Transverse colon (tissue), 4 donors: ENCODE results near the gene RAB1A. TPM values are rescaled to one million over a fixed set of nuclear protein-coding genes. Genes with fewer than 3 reads are reported as not detected.

ENCODE experiments used
- DNase-seq: peaks from one replicate; pipeline ENCODE4 v3.0.0-alpha.2; 2019
- H3K27ac ChIP-seq, 4 donors: fragments of 200-600 bp; sonication (generic); 2 replicates each; pipeline ENCODE4 v1.5.1; 2016 to 2018; ENCODE audit warnings: inconsistent platforms in 4 of 4
- H3K27me3 ChIP-seq: fragments of 200-600 bp; sonication (generic); 2 replicates; pipeline ENCODE4 v1.5.1; 2017; ENCODE audit warnings: inconsistent platforms
- H3K36me3 ChIP-seq, 4 donors: fragments of 200-600 bp; sonication (generic); 2 replicates each; pipeline ENCODE4 v1.5.1; 2017 to 2019; ENCODE audit warnings: inconsistent platforms in 4 of 4
- H3K4me1 ChIP-seq, 4 donors: fragments of 200-600 bp; sonication (generic); 2 replicates each; pipeline ENCODE4 v1.5.1; 2017 to 2020; ENCODE audit warnings: inconsistent platforms in 4 of 4
- H3K4me3 ChIP-seq, 4 donors: fragments of 200-600 bp; sonication (generic); 1 replicate in 1 of 4; 2 replicates in 3 of 4; pipeline versions ENCODE4 v1.5.1 to v1.6.1; 2017 to 2019; ENCODE audit warnings: inconsistent platforms in 4 of 4
- H3K9me3 ChIP-seq, 2 donors: fragments of 200-600 bp; sonication (generic); 2 replicates each; pipeline ENCODE4 v1.5.1; 2017 to 2019; ENCODE audit warnings: inconsistent platforms in 2 of 2
- EP300 ChIP-seq: sonication (generic); formaldehyde crosslinking; IDR thresholded peaks from one replicate; pipeline ENCODE4 v1.6.1; 2017; ENCODE audit warnings: antibody characterized with exemption, low read depth
- POLR2A ChIP-seq: fragments of 450-650 bp; IDR thresholded peaks from one replicate; pipeline ENCODE4 v1.6.1; 2016; ENCODE audit warnings: antibody characterized with exemption, mild to moderate bottlenecking, moderate library complexity
- POLR2AphosphoS5 ChIP-seq, 3 donors: sonication (generic); formaldehyde crosslinking; IDR thresholded peaks; one replicate each; pipeline ENCODE4 v1.6.1; 2016; ENCODE audit warnings: antibody characterized with exemption in 3 of 3
- WGBS, 2 donors: methylation state at CpG; one replicate each; pipeline ENCODE4 v1.1.5; 2018; ENCODE audit warnings: low coverage in 1 of 2; 5-methylcytosine and 5-hydroxymethylcytosine counted together
- in situ Hi-C, 4 donors: fragments of 200-750 bp; cut with MboI; loops; one replicate each; pipeline versions ENCODE4 v1.15.0 to v1.15.1; 2017; ENCODE audit warnings: low sequenced_read_pairs in 3 of 4, low pct_ligation_motif_present in 1 of 4, low pct_unique_long_range_greater_than_20kb in 1 of 4
- intact Hi-C: fragments of 100-400 bp; cut with DNase I; formaldehyde crosslinking; loops from one replicate; pipeline ENCODE4 v1.15.1; 2023; ENCODE audit warnings: low total_unique reads
- total RNA-seq, 4 donors: library from RNA; depleted of rRNA; stranded (reverse); fragments of >200 nt; gene quantifications; one replicate each; pipeline ENCODE4 v1.1.0, GENCODE V29; 2016
- TF ChIP-seq, protein P1 (sequence below), 5 experiments: fragments of 200-600 bp in 3 of 5; fragments of 450-650 bp in 2 of 5; sonication (generic) in 3 of 5; IDR thresholded peaks; 1 replicate in 2 of 5; 2 replicates in 3 of 5; pipeline ENCODE4 v1.5.1; 2016 to 2017; ENCODE audit warnings: antibody characterized with exemption in 5 of 5, inconsistent platforms in 3 of 5, mild to moderate bottlenecking in 2 of 5, moderate library complexity in 1 of 5

RAB1A gene
- total RNA-seq, 4 donors from 2014 or later, result 16.9 to 98.3 (median 55.0) TPM

DNA sequence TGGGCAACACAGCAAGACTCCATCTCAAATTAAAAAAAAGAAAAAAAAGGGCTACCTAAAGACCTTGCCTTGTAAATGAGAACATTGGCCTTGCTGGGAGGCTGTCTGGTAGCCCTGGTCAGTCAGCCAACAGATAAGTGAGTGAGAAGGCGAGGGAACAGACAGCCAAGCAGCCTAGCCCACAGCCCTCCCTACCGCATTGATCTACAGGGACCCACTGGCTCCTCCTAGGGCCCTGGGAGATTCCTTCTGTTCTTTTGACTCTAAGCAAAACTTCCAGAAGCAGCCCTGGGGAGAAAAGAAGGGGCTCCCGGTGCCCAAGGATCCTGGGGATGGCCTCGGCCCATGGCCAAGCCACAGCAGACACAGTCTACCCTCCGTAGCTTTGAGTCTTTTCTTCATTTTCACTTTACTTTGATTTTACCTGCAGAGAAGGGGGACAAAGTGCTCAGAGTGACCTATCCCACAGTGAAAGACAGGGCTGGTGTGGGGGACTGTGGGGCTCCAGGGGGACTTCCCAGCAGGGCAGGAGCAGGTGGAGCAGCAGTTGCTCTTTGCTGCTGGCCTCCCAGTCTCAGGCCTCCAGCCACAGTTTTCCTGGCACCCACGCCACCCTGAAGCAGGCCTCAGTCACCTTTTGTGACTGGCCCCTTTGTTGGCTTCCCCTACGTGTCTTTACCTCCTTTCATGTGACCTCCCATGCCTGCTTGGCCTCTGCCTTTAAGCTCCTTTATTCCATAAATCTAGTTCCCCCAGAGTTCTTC, 68.6 kb downstream of the RAB1A start:
- no peak for DNase-seq
- Histone ChIP-seq H3K4me1 (peaks cover 16 to 83% (median 45%) of the 10 kb centered on the region in 4 donors), H3K4me3 (no peak overlapping the region), H3K27ac (no peak overlapping the region), H3K36me3 (no peaks in the 10 kb centered on the region), H3K9me3 (no peaks in the 10 kb centered on the region), H3K27me3 (no peaks in the 10 kb centered on the region)
- WGBS, 2 donors, result 79 to 81% methylated on average over 2 to 7 of the region's 7 CpGs
- intact Hi-C loops, result no loop called here
- in situ Hi-C loops, result loop anchor here in 3 of 4 donors (10.0 to 25.0 kb wide), 3 partner anchors 123 to 501 kb away; no protein-coding TSS in a partner anchor
- TF ChIP-seq POLR2AphosphoS5 (IDR thresholded peaks at IDR 0.05) (no peak), POLR2A (no peak), EP300 (no peak)
- TF ChIP-seq, protein P1, sequence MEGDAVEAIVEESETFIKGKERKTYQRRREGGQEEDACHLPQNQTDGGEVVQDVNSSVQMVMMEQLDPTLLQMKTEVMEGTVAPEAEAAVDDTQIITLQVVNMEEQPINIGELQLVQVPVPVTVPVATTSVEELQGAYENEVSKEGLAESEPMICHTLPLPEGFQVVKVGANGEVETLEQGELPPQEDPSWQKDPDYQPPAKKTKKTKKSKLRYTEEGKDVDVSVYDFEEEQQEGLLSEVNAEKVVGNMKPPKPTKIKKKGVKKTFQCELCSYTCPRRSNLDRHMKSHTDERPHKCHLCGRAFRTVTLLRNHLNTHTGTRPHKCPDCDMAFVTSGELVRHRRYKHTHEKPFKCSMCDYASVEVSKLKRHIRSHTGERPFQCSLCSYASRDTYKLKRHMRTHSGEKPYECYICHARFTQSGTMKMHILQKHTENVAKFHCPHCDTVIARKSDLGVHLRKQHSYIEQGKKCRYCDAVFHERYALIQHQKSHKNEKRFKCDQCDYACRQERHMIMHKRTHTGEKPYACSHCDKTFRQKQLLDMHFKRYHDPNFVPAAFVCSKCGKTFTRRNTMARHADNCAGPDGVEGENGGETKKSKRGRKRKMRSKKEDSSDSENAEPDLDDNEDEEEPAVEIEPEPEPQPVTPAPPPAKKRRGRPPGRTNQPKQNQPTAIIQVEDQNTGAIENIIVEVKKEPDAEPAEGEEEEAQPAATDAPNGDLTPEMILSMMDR (IDR thresholded peaks at IDR 0.05), result no peak

DNA sequence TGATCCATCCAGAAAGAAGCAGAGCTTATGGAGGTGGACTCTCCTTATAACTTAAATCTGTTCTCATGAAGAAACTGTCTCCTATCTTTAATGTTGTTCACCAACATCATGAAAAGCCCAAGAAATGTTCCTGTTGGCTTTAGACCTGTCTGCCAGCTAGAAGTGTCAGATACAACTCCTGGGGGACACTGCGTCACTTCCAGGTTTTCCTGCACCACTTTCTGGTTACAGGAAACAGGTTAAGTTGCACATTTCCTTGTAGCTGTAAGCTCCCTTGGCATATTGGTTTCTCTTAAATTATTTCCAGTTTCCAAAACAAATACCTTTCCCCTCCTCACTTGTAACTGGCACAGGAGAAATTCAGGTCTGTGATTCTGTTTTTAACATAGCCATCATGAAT, 70.8 kb downstream of the RAB1A start:
- peaks cover 10 to 78% (median 39%) of the 10 kb centered on the region in 4 donors for H3K4me1 ChIP-seq
- H3K27me3 ChIP-seq, result no peaks in the 10 kb centered on the region
- H3K9me3 ChIP-seq, result no peaks in the 10 kb centered on the region
- H3K27ac ChIP-seq, result peak overlapping the region in 2 of 4 donors; percentile 15 to 96
- in situ Hi-C loops (loop anchor here in 3 of 4 donors (25.0 kb wide), 2 partner anchors 128 to 503 kb away; no protein-coding TSS in a partner anchor), intact Hi-C loops (loop anchor here (10.0 kb wide), 1 partner anchor 64 kb away; no protein-coding TSS in a partner anchor)
- H3K36me3 ChIP-seq, result no peaks in the 10 kb centered on the region
- TF ChIP-seq POLR2AphosphoS5 (IDR thresholded peaks at IDR 0.05) (no peak), EP300 (no peak), POLR2A (no peak)
- TF ChIP-seq, protein P1 (IDR thresholded peaks at IDR 0.05), result no peak
- WGBS, 2 donors, result 67% methylated on average over 1 of the region's 1 CpG; no CpG with 5 or more reads in 1 of the 2 donors
- no peak overlapping the region for H3K4me3 ChIP-seq
- no peak for DNase-seq

DNA sequence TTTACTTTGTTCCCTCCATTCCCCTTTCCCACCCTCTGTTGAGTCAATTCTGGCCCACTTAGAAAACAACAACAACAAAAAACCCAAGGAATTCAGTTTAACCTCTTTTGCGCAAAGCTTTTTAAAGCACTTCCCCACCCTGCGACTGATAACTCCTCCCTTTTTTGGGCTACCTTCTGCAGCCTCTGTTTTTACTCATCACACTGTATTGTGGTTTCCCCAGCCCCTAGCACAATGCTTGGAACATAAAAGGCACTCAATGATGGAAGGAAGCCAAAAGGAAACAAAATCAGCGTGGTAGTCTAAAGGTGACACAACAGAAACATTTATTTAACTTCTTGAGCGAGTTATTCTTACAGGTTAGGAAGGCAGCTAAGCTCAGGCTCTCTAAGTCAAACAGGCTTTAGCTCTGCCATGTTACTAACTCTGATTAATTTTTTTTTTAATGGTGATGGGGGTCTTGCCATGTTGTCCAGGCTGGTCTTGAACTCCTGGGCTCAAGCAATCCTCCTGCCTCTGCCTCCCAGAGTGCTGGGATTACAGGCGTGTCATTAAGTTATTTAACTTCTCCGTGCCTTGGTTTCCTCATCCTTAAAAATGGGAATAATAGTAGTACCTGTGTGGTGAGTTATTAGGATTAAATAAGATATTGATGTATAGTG, 72.4 kb downstream of the RAB1A start:
- in situ Hi-C loops (loop anchor here in 3 of 4 donors (25.0 kb wide), 2 partner anchors 130 to 505 kb away; no protein-coding TSS in a partner anchor), intact Hi-C loops (loop anchor here (2.0 to 10.0 kb wide), 2 partner anchors 63 to 73 kb away; partner anchors contain the start of gene RAB1A)
- TF ChIP-seq POLR2AphosphoS5 (IDR thresholded peaks at IDR 0.05), result peak in 2 of 3 donors; percentile 6 to 11
- no peak for TF ChIP-seq EP300
- TF ChIP-seq, protein P1 (IDR thresholded peaks at IDR 0.05), result no peak
- TF ChIP-seq POLR2A, result no peak
- peaks cover 6 to 65% (median 36%) of the 10 kb centered on the region in 4 donors for H3K4me1 ChIP-seq
- peak overlapping the region; percentile 94 to 96 (median 96) for H3K27ac ChIP-seq
- no peaks in the 10 kb centered on the region for H3K9me3 ChIP-seq
- H3K36me3 ChIP-seq, result no peaks in the 10 kb centered on the region
- 8 to 33% methylated on average over 4 to 6 of the region's 6 CpGs for WGBS, 2 donors
- H3K4me3 ChIP-seq, result peak overlapping the region; percentile 81 to 98 (median 94)
- no peaks in the 10 kb centered on the region for H3K27me3 ChIP-seq
- no peak for DNase-seq

DNA sequence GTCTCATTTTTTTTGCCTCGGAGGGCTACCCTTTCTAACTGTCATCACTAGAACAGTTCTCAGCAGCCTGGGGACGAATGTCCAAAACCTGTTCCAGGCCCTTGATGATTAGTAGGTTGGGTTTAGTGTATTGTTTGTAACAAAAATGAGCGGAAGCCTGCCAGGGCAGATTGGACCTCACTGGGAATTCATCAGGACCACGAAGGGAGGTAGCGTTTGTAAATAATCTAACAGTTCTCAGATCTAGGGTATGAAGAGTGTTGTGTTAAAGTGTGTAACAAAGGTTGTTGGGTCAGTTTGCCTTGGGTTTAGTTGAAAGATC, 72.9 kb downstream of the RAB1A start:
- TF ChIP-seq, protein P1 (IDR thresholded peaks at IDR 0.05), result no peak
- no peak for TF ChIP-seq POLR2A
- TF ChIP-seq EP300, result no peak
- TF ChIP-seq POLR2AphosphoS5 (IDR thresholded peaks at IDR 0.05), result no peak
- WGBS, 2 donors, result 4 to 10% methylated on average over 2 to 5 of the region's 5 CpGs
- Histone ChIP-seq H3K4me3 (peak overlapping the region; percentile 81 to 98 (median 94)), H3K27ac (peak overlapping the region; percentile 94 to 96 (median 96)), H3K36me3 (no peaks in the 10 kb centered on the region), H3K27me3 (no peaks in the 10 kb centered on the region), H3K9me3 (no peaks in the 10 kb centered on the region), H3K4me1 (peaks cover 6 to 62% (median 36%) of the 10 kb centered on the region in 4 donors)
- no peak for DNase-seq
- intact Hi-C loops (loop anchor here (2.0 to 10.0 kb wide), 2 partner anchors 62 to 74 kb away; partner anchors contain the start of gene RAB1A), in situ Hi-C loops (loop anchor here in 3 of 4 donors (25.0 kb wide), 2 partner anchors 130 to 505 kb away; no protein-coding TSS in a partner anchor)
